ENCODE results near the gene PRKCH.

- TF ChIP-seq CTCF (IDR thresholded peaks at IDR 0.05) (no peak), POLR2A (IDR thresholded peaks at IDR 0.05) (no peak)
Observed at GRCh38 chr14:61593330-61593729, 272.0 kb downstream of the PRKCH start.
